Kidney tubule cell (primary cell): ENCODE data around the gene ZBTB39.
"Not testable (repeated sequence)": the region's sequence is repeated elsewhere in the genome, so short reads cannot be mapped to it uniquely, and the experiment has no call there.

Source experiments
- DNase-seq: peaks from one replicate; pipeline ENCODE4 v3.0.0-alpha.2; 2018; ENCODE audit warnings: low spot score

The ZBTB39 gene

GRCh38 chr12:57000393-57000792, 6.0 kb downstream of the ZBTB39 start:
- DNase-seq: peak; percentile 79

DNA sequence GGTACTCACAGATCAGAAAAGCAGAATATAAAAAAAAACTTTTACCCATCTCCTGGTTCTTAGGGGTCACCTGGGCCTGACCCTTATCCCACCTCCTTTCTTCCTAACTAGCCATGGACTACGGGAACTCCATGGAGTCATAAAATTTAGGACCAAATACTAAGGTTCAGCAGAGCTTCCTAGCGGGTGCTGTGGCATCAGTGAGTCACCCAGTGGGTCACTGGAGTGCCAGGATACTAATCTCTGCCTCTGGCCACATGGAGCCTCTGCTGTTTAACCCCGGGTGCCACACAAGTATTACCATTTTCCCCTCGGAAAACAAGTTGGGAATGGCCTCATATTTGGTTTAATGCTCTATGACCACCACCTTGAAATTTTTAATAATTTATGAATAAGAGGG, 6.9 kb downstream of the ZBTB39 start:
- peak; percentile 43 for DNase-seq

DNA sequence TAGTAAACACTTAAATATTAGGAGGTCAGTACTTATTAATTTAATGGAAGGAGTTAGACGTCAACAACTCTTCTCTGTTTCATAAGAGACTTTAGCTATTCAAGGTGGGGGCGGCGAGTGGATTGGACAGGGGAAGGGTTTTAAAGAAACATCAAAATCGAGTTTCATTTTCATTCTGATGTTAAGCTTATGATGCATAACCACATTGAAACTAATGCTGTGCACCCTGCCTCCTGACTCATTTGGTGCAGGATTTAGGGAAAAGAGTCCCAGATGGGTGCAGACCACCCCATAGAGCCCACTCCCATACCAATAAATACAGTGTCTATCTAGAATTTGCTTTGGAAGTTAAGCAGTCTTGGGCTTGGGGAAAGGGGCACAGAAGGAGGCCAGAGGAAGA, 7.4 kb downstream of the ZBTB39 start:
- no peak for DNase-seq

DNA sequence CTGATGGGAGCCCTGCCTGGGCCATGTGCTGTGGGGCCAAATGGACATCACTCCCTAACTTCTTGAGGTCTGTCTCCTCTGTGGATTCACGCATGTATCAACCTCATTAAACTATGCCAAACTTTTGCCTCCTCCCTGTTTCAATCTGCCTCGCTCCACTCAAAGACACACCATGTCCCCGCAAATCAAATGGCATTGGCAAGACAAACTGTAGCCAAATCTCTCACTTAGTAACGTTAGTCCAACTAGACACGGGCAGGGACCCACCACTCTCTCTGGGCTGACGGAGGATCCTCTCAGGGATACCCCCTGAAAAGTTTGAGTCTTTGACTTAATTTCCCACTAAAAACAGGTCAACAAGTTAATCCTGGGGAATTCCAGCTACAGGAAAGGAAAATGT, 8.0 kb downstream of the ZBTB39 start:
- DNase-seq: no peak

- DNase-seq: no peak
These were observed 9.4 kb downstream of the ZBTB39 start for GRCh38 chr12:56996793-56997545.

- DNase-seq: no peak
These were observed 10.3 kb downstream of the ZBTB39 start for GRCh38 chr12:56995930-56996496.

DNA sequence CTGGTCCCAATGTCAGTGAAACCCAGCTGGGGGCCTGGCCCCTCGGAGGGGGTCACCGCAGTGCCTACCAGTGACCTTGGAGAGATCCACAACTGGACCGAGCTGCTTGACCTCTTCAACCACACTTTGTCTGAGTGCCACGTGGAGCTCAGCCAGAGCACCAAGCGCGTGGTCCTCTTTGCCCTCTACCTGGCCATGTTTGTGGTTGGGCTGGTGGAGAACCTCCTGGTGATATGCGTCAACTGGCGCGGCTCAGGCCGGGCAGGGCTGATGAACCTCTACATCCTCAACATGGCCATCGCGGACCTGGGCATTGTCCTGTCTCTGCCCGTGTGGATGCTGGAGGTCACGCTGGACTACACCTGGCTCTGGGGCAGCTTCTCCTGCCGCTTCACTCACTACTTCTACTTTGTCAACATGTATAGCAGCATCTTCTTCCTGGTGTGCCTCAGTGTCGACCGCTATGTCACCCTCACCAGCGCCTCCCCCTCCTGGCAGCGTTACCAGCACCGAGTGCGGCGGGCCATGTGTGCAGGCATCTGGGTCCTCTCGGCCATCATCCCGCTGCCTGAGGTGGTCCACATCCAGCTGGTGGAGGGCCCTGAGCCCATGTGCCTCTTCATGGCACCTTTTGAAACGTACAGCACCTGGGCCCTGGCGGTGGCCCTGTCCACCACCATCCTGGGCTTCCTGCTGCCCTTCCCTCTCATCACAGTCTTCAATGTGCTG, 11.0 kb downstream of the ZBTB39 start:
- no peak for DNase-seq

GRCh38 chr12:56994231-56994746, 12.1 kb downstream of the ZBTB39 start:
- DNase-seq: no peak

GRCh38 chr12:56993346-56993745, 13.0 kb downstream of the ZBTB39 start:
- DNase-seq: no peak

- DNase-seq: peak; percentile 17
These were observed 14.8 kb downstream of the ZBTB39 start for GRCh38 chr12:56991319-56992246.

GRCh38 chr12:56990648-56991318, 15.6 kb downstream of the ZBTB39 start:
- DNase-seq: no peak

GRCh38 chr12:56989861-56990610, 16.3 kb downstream of the ZBTB39 start:
- no peak for DNase-seq

GRCh38 chr12:56988207-56988739, 18.1 kb downstream of the ZBTB39 start:
- no peak for DNase-seq

DNA sequence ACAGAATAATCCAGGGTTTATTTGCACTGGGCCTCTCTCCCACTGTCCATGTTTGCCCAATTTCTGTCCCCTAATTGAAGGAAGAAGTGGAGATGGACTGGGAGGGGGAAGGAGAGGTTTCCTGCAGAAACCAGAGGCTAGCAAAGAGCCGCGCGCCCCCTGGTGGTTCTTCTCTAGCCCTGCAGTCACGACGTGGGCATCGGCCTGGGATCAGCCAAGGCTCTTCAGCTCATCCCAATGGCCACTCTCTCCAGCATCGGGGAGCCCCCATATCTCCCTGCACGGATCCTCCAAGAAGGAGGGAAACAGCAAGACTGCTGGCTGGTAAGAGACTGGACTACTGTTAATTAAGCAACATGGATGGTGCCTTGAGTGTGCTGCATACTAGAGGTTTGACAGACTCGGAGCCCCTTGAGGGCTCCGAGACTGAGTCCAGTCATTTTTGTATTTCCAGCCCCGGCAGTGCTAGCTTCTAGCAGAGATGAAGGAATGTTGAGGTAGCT, 18.7 kb downstream of the ZBTB39 start:
- peak; percentile 72 for DNase-seq

- peak; percentile 26 for DNase-seq
These were observed 19.3 kb downstream of the ZBTB39 start for GRCh38 chr12:56987011-56987410.

- DNase-seq: peak; percentile 94
These were observed 20.6 kb downstream of the ZBTB39 start for GRCh38 chr12:56985714-56986113.

DNA sequence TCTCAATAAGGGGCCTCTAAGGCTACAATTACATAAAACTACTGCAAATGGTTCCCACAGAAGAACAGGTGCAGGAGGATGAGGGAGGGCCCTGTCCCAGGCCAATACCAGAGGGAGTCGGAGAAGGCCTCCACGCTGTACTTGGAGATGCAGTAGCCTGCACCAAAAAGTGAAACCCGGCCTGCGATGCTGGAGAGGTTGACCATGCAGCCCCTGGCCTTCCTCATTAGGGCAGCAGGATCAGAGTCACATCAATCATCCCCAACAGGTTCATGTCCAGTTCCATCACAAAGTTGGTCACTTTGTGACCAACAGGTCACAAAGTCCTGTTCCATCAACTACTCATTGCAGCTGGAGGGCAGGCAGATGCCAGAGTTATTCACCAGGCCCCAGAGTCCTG, 23.0 kb downstream of the ZBTB39 start:
- no peak for DNase-seq

GRCh38 chr12:56982578-56983236, 23.6 kb downstream of the ZBTB39 start:
- DNase-seq: not testable (repeated sequence)

DNA sequence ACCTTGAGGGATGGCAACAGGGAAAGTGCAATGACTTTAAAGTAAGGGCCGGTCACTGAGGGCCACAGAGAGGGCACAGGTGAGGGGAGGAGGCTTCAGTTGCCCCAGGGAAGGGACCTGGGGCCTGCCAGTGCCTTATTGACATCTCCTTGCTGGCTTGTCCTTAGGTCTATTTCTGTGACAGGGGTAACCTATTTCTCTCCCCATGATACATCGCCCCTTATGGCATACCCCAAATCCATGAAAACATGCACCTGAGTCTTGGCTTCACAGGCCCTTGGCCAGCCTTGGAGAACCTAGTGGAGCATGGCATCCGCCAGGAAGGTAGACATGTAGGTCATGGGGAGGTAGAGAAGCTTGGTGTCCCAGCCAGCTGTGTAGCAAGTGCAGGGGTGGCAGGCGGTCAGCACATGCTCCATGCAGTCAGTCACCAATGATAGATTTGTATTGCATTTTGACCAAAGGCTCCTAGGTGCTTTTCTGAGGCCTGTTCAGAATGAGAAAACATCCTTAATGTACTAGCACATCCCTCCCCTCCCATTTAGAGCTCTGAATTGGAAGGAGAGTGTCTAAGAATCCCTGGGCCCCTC, 25.3 kb downstream of the ZBTB39 start:
- DNase-seq: no peak
